ENCODE measurements around the gene SYPL1.
A peak's percentile ranks its signal among the peaks of the same experiment; 100 is the strongest.

SYPL1 gene

GRCh38 chr7:106047818-106048705 lies 64.0 kb downstream of the SYPL1 start:
- peak overlapping the region; percentile 61 for H3K27ac ChIP-seq
- CTCF ChIA-PET = interaction anchor here (1.1 to 2.7 kb wide), 2 partner anchors 9 to 106 kb away, joined by 4 to 15 read pairs; no protein-coding TSS in a partner anchor
- no peak for TF ChIP-seq CTCF (conservative IDR thresholded peaks at IDR 0.05; ENCODE audit: low read depth)
- POLR2A ChIA-PET (ENCODE audit: low non-redundant PET) = no interaction called here
- peak; percentile 38 for DNase-seq (ENCODE audit: low spot score)

DNA sequence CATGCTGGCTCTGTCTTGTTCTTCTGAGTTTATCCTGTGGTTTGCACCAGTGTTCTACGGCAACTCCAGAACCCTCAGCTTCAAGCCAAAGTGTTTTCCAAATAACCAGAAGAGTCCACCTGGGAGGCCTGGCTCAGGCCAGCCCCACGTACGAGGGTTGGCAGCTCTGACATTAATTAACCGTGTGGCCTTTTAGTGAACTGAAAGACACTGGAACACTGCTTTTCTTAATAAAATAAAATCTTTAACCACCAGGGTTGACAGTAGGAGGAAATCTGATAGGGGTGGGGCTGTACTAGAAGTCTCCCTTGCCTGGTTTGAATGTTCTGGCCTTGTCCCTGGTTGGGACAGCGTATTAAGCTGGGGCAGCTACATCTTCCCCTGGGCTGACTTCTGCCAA lies 64.9 kb downstream of the SYPL1 start:
- POLR2A ChIA-PET (ENCODE audit: low non-redundant PET) = no interaction called here
- no peak overlapping the region for H3K27ac ChIP-seq
- no peak for DNase-seq (ENCODE audit: low spot score)
- CTCF ChIA-PET = interaction anchor here (1.1 to 2.7 kb wide), 2 partner anchors 10 to 107 kb away, joined by 4 to 15 read pairs; no protein-coding TSS in a partner anchor
- no peak for TF ChIP-seq CTCF (conservative IDR thresholded peaks at IDR 0.05; ENCODE audit: low read depth)

- no peak for DNase-seq (ENCODE audit: low spot score)
- TF ChIP-seq CTCF (conservative IDR thresholded peaks at IDR 0.05; ENCODE audit: low read depth) = no peak
- CTCF ChIA-PET = interaction anchor here (1.0 kb wide), 1 partner anchor 12 kb away, joined by 4 read pairs; no protein-coding TSS in a partner anchor
- H3K27ac ChIP-seq = no peak overlapping the region
- POLR2A ChIA-PET (ENCODE audit: low non-redundant PET) = no interaction called here
Measured at GRCh38 chr7:106045586-106045985, 66.5 kb downstream of the SYPL1 start.

GRCh38 chr7:106045139-106045538 lies 67.0 kb downstream of the SYPL1 start:
- ChIA-PET POLR2A (ENCODE audit: low non-redundant PET) (no interaction called here), CTCF (interaction anchor here (3.2 kb wide), 1 partner anchor 109 kb away, joined by 10 read pairs; no protein-coding TSS in a partner anchor)
- no peak for TF ChIP-seq CTCF (conservative IDR thresholded peaks at IDR 0.05; ENCODE audit: low read depth)
- DNase-seq (ENCODE audit: low spot score) = no peak
- no peak overlapping the region for H3K27ac ChIP-seq

DNA sequence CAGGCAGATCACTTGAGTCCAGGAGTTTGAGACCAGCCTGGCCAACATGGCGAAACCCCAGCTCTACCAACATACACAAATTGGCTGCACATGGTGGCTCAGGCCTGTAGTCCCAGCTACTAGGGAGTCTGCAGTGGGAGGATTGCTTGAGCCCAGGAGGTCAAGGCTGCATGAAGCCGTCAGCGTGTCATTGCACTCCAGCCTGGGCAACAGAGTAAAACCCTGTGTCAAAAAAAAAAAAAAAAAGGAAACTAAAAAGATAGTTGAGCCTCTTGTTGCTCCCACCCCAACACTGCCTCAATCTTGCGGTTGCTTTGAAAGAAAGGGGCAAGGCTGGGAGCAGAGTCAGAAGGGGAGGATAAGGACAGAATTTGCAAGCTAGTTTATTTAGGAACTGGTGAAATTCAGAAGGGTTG lies 69.9 kb downstream of the SYPL1 start:
- DNase-seq (ENCODE audit: low spot score) = no peak
- ChIA-PET CTCF (interaction anchor here (0.6 to 3.2 kb wide), 18 partner anchors 9 to 948 kb away, joined by 3 to 19 read pairs (median 4); no protein-coding TSS in a partner anchor), POLR2A (ENCODE audit: low non-redundant PET) (no interaction called here)
- H3K27ac ChIP-seq = no peak overlapping the region
- no peak for TF ChIP-seq CTCF (conservative IDR thresholded peaks at IDR 0.05; ENCODE audit: low read depth)

DNA sequence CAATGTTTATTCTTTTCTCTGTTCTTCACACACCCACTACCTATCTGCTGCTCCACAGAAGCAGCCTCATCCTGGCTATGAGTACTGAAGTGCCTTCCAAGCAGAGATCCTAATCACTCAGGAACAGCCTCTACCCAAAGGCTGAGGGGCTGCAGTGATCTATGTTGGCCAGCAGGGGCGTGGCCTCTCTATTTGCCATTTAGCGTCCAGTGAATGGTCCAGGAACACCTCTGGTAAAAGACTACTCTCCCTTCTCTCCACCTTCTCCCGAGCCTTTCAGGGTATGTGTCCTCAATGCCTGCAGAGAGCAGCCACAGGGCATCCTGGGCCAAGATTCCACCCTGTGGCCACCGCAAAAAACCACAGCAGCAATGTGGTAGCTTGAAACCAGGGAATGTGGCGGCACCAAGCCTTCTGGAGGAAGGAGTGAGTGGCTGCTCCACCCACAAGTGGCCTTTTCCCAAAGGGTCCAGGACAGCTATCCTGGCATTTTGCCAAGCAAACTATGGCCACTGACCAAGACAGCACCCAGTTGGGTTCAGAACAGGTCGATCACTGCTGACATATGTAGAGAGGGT lies 70.9 kb downstream of the SYPL1 start:
- DNase-seq (ENCODE audit: low spot score) = peak; percentile 59
- peak; percentile 81 for TF ChIP-seq CTCF (conservative IDR thresholded peaks at IDR 0.05; ENCODE audit: low read depth)
- no peak overlapping the region for H3K27ac ChIP-seq
- POLR2A ChIA-PET (ENCODE audit: low non-redundant PET) = no interaction called here
- CTCF ChIA-PET = interaction anchor here (0.7 to 3.1 kb wide), 8 partner anchors 12 to 387 kb away, joined by 3 to 19 read pairs (median 4); no protein-coding TSS in a partner anchor

All from RWPE1 (cell line).